NT2/D1 (cell line): ENCODE data around the gene JAKMIP2.

Experiments used
- DNase-seq: peaks from one replicate; pipeline ENCODE4 v3.0.0-alpha.2; 2011; ENCODE audit warnings: low read depth, low spot score
- H3K27me3 ChIP-seq: 2 replicates; pipeline ENCODE4 v1.6.0; 2011; ENCODE audit warnings: mild to moderate bottlenecking; ENCODE audit not compliant: insufficient read length, insufficient read depth
- H3K36me3 ChIP-seq: 2 replicates; pipeline ENCODE4 v1.6.1; 2011; ENCODE audit warnings: mild to moderate bottlenecking, low read length, mixed read lengths; ENCODE audit not compliant: insufficient read depth, insufficient read length
- H3K4me1 ChIP-seq: 2 replicates; pipeline ENCODE4 v1.5.1; 2011; ENCODE audit not compliant: insufficient read depth, insufficient read length
- H3K4me3 ChIP-seq: 2 replicates; pipeline ENCODE4 v1.5.1; 2011; ENCODE audit warnings: low read depth; ENCODE audit not compliant: insufficient read length
- H3K9ac ChIP-seq: 2 replicates; pipeline ENCODE4 v1.6.0; 2011; ENCODE audit warnings: low read depth; ENCODE audit not compliant: insufficient read length
- H3K9me3 ChIP-seq: 2 replicates; pipeline ENCODE4 v1.5.1; 2011; ENCODE audit warnings: mild to moderate bottlenecking, low read length; ENCODE audit not compliant: insufficient read depth
- SUZ12 ChIP-seq: IDR thresholded peaks from 2 replicates; pipeline ENCODE4 v1.6.1; 2011; ENCODE audit not compliant: insufficient read length, insufficient read depth; ENCODE audit errors: extremely low read depth
- YY1 ChIP-seq: IDR thresholded peaks from 2 replicates; pipeline ENCODE4 v1.6.1; 2011; ENCODE audit not compliant: insufficient read length, insufficient read depth
- ZNF274 ChIP-seq: IDR thresholded peaks from 2 replicates; pipeline ENCODE4 v1.6.1; 2011; ENCODE audit warnings: mild to moderate bottlenecking, low read depth, low read length

Gene JAKMIP2

DNA sequence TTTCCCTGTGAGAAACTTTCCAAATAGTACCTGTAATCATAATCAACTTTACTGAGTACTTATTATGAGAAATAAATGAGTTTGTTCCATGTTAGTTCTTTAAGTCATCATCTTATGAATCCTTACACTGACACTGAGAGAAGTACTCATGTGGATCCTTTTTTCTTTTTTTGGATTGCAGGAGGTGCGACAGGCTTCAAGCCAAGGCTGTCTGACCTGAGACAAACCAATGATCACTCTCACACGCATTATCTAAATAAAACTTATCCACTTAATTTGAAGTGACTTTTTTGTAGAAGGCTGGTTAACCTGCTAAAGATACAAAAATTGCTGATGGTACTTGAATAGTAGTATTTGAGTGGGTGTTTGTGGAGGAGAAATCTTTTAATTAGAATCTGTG lies 39.5 kb downstream of the JAKMIP2 start:
- Histone ChIP-seq H3K4me1 (no peaks in the 10 kb centered on the region), H3K9me3 (no peaks in the 10 kb centered on the region), H3K9ac (no peak overlapping the region), H3K27me3 (no peaks in the 10 kb centered on the region), H3K36me3 (no peaks in the 10 kb centered on the region), H3K4me3 (no peak overlapping the region)
- DNase-seq = no peak
- TF ChIP-seq YY1 (no peak), SUZ12 (no peak), ZNF274 (no peak)

DNA sequence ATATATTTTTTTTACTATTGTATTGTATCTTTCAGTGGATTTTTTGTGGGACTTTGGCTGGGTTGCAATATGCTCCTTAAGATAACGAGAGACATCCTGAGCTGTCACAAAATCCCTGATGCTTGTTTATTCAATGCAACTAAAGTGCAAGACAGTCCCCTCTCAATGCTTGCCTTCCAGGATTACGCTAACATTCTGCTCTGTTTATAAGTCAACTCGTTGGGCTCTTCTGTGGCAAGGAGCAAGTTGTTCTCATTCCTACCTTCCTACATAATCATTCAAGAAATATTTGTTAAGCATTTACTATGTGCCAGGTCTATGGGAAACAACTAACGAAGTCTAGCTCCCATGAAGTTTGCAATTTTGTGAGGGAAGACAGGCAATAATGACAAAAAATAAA lies 40.4 kb downstream of the JAKMIP2 start:
- H3K36me3 ChIP-seq = no peaks in the 10 kb centered on the region
- H3K4me3 ChIP-seq = no peak overlapping the region
- H3K27me3 ChIP-seq = no peaks in the 10 kb centered on the region
- no peak for TF ChIP-seq SUZ12
- TF ChIP-seq ZNF274 = no peak
- TF ChIP-seq YY1 = no peak
- H3K4me1 ChIP-seq = no peaks in the 10 kb centered on the region
- H3K9ac ChIP-seq = no peak overlapping the region
- no peak for DNase-seq
- H3K9me3 ChIP-seq = no peaks in the 10 kb centered on the region

DNA sequence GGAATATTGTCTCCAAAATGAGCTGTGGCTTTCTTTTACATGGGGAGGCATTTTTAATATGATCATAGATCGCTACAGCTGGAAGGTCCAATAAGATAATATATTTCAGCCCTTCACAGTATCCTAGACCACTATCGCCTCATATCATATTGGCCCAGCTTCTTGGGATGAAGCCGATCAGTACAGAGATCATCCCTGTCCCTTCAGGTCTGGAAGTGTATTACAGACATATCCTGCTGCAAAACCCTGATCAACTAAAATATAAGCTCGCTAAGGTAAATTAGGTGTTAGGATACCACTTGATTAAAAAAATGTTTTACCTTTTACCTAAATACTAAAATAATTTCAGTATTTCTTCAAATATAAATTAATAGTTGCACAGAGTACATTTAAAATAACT lies 41.7 kb downstream of the JAKMIP2 start:
- no peak overlapping the region for H3K9ac ChIP-seq
- TF ChIP-seq ZNF274 (no peak), YY1 (no peak), SUZ12 (no peak)
- H3K36me3 ChIP-seq = no peaks in the 10 kb centered on the region
- H3K4me1 ChIP-seq = no peaks in the 10 kb centered on the region
- no peak for DNase-seq
- no peaks in the 10 kb centered on the region for H3K27me3 ChIP-seq
- H3K9me3 ChIP-seq = no peaks in the 10 kb centered on the region
- H3K4me3 ChIP-seq = no peak overlapping the region

DNA sequence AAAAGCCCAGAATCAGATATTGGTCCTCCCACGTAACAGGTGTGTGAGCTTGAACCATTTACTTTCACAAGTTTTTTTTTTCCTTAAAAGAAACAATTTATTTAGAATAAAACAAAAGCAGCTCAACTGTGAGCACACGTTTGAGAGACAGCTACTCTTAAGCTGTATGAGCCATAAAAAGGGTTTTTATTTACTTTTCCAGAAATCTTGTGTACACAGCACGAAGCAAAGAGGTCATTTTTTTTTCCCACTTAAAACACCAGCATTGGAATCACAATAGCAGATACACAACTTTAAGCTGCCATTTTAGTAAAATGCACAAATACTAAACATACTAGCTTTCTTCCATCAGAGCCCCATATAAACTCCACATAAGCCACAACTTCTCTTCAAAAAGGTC lies 44.6 kb downstream of the JAKMIP2 start:
- H3K36me3 ChIP-seq = no peaks in the 10 kb centered on the region
- TF ChIP-seq SUZ12 (no peak), ZNF274 (no peak)
- no peak for DNase-seq
- H3K9ac ChIP-seq = no peak overlapping the region
- H3K4me1 ChIP-seq = no peaks in the 10 kb centered on the region
- no peaks in the 10 kb centered on the region for H3K9me3 ChIP-seq
- no peak overlapping the region for H3K4me3 ChIP-seq
- no peaks in the 10 kb centered on the region for H3K27me3 ChIP-seq

DNA sequence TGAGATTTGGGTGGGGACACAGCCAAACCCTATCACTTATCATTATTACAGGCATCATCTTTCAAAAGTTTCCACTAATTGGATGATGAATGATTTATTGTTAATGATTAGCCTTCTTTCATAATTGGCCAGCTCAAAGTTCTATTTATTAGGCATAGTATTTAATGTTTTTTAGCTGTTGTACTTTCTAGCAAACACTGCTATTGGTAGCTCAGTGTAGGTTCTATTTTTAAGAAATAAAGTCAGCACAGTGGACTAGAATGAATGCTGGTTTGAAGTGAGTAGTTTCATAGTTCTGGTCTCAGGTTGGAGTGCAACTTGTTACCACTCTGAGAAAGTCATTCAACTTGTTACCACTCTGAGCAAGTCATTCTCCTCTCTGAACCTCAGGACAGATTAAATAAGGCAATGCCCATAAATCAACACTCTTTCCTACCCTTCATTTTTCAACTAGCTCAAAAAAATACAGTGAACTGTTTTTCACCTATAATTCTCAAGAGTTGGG lies 46.9 kb downstream of the JAKMIP2 start:
- Histone ChIP-seq H3K9me3 (no peaks in the 10 kb centered on the region), H3K9ac (no peak overlapping the region), H3K36me3 (no peaks in the 10 kb centered on the region), H3K4me3 (no peak overlapping the region), H3K27me3 (no peaks in the 10 kb centered on the region), H3K4me1 (no peaks in the 10 kb centered on the region)
- TF ChIP-seq YY1 = no peak
- TF ChIP-seq ZNF274 = no peak
- TF ChIP-seq SUZ12 = no peak
- no peak for DNase-seq

DNA sequence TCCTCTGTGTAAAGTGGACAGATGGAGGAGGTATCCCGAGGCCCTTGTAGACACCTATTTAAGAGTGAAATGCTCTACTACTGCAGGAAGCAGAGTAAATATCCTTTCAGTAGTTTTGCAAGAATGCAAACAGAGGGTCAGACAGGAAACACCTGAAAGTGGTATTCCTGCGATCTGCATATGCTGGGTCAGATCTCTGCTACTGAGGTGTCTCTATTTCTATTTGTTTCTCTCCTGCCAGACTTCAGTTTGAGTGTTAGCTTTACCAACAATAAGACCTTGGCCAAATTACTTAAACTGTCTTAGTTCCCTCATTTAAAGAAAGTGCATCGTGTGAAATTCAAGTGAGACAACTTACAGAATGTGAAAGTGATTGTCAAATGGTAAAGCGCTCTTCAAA lies 47.6 kb downstream of the JAKMIP2 start:
- Histone ChIP-seq H3K27me3 (no peaks in the 10 kb centered on the region), H3K4me3 (no peak overlapping the region), H3K36me3 (no peaks in the 10 kb centered on the region), H3K9ac (no peak overlapping the region), H3K4me1 (no peaks in the 10 kb centered on the region), H3K9me3 (no peaks in the 10 kb centered on the region)
- no peak for TF ChIP-seq SUZ12
- TF ChIP-seq YY1 = no peak
- TF ChIP-seq ZNF274 = no peak
- DNase-seq = no peak

DNA sequence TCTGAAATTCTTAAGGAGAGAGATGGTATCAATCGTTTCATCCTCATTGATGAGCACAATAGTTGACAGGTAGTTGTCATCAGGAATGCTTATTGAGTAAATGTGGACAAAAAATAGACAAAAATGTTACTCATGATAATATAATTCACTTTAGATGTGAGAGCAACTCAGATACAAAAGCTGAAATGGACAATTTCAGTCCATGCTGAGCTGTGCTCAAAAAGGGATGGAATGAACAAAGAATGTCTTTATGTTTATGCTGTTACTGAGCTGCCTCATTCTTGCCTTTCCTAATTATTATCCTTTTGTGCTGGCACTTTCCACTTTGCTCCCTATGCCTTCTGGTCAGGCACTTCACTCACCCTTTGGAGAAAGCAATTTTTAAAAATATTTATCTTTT lies 49.5 kb downstream of the JAKMIP2 start:
- DNase-seq = no peak
- Histone ChIP-seq H3K27me3 (no peaks in the 10 kb centered on the region), H3K9ac (no peak overlapping the region), H3K36me3 (no peaks in the 10 kb centered on the region), H3K9me3 (no peaks in the 10 kb centered on the region), H3K4me3 (no peak overlapping the region), H3K4me1 (no peaks in the 10 kb centered on the region)
- no peak for TF ChIP-seq YY1
- TF ChIP-seq SUZ12 = no peak
- TF ChIP-seq ZNF274 = no peak
